Uterus (tissue), 2 donors: ENCODE data around the gene ADSS1.

Experiments used
- POLR2A ChIP-seq, 2 donors: fragments of 450-650 bp; IDR thresholded peaks; one replicate each; pipeline ENCODE4 v1.6.1; 2016; ENCODE audit warnings: antibody characterized with exemption in 2 of 2, mild to moderate bottlenecking in 1 of 2, moderate library complexity in 1 of 2
- TF ChIP-seq, protein P1 (sequence below), 4 experiments: fragments of 200-600 bp in 2 of 4; fragments of 450-650 bp in 2 of 4; sonication (generic) in 2 of 4; IDR thresholded peaks; one replicate each; pipeline ENCODE4 v1.5.1; 2016 to 2019; ENCODE audit warnings: antibody characterized with exemption in 4 of 4, mild to moderate bottlenecking in 2 of 4, moderate library complexity in 1 of 4

- TF ChIP-seq, protein P1, sequence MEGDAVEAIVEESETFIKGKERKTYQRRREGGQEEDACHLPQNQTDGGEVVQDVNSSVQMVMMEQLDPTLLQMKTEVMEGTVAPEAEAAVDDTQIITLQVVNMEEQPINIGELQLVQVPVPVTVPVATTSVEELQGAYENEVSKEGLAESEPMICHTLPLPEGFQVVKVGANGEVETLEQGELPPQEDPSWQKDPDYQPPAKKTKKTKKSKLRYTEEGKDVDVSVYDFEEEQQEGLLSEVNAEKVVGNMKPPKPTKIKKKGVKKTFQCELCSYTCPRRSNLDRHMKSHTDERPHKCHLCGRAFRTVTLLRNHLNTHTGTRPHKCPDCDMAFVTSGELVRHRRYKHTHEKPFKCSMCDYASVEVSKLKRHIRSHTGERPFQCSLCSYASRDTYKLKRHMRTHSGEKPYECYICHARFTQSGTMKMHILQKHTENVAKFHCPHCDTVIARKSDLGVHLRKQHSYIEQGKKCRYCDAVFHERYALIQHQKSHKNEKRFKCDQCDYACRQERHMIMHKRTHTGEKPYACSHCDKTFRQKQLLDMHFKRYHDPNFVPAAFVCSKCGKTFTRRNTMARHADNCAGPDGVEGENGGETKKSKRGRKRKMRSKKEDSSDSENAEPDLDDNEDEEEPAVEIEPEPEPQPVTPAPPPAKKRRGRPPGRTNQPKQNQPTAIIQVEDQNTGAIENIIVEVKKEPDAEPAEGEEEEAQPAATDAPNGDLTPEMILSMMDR (IDR thresholded peaks at IDR 0.05), result no peak
- TF ChIP-seq POLR2A (IDR thresholded peaks at IDR 0.05), result no peak
These were observed 72.7 kb downstream of the ADSS1 start for GRCh38 chr14:104796687-104797081.
